GM15510 (cell line): ENCODE data around the gene PCSK9.

Source experiments
- POLR2A ChIP-seq: IDR thresholded peaks from 3 replicates; pipeline ENCODE4 v1.6.1; 2011; ENCODE audit warnings: borderline replicate concordance; ENCODE audit not compliant: insufficient read length; ENCODE audit errors: extremely low read depth

PCSK9 gene

GRCh38 chr1:55049271-55049913 is 10.0 kb downstream of the PCSK9 start:
- no peak for TF ChIP-seq POLR2A

- no peak for TF ChIP-seq POLR2A
Measured at GRCh38 chr1:55049914-55050278, 10.5 kb downstream of the PCSK9 start.

- TF ChIP-seq POLR2A, result no peak
Measured at GRCh38 chr1:55050283-55050682, 10.9 kb downstream of the PCSK9 start.

GRCh38 chr1:55051169-55051568 is 11.8 kb downstream of the PCSK9 start:
- TF ChIP-seq POLR2A, result no peak

- no peak for TF ChIP-seq POLR2A
Measured at GRCh38 chr1:55051621-55052020, 12.3 kb downstream of the PCSK9 start.

- TF ChIP-seq POLR2A, result no peak
Measured at GRCh38 chr1:55052221-55053142, 13.1 kb downstream of the PCSK9 start.

- TF ChIP-seq POLR2A, result no peak
Measured at GRCh38 chr1:55053265-55053954, 14.1 kb downstream of the PCSK9 start.

- TF ChIP-seq POLR2A, result no peak
Measured at GRCh38 chr1:55054396-55054795, 15.0 kb downstream of the PCSK9 start.

- TF ChIP-seq POLR2A, result no peak
Measured at GRCh38 chr1:55055084-55055882, 15.9 kb downstream of the PCSK9 start.

- no peak for TF ChIP-seq POLR2A
Measured at GRCh38 chr1:55055951-55056631, 16.7 kb downstream of the PCSK9 start.

- TF ChIP-seq POLR2A, result no peak
Measured at GRCh38 chr1:55056632-55056992, 17.3 kb downstream of the PCSK9 start.

GRCh38 chr1:55057270-55057955 is 18.1 kb downstream of the PCSK9 start:
- TF ChIP-seq POLR2A, result no peak

GRCh38 chr1:55057956-55058298 is 18.6 kb downstream of the PCSK9 start:
- TF ChIP-seq POLR2A, result no peak
